ENCODE results near the gene NANOS2. TPM values are rescaled to one million over a fixed set of nuclear protein-coding genes. Genes with fewer than 3 reads are reported as not detected.
"Not testable (repeated sequence)": the region's sequence is repeated elsewhere in the genome, so short reads cannot be mapped to it uniquely, and the experiment has no call there.

The NANOS2 gene
- polyA plus RNA-seq, 4 donors, result not detected

- DNase-seq (ENCODE audit: low read depth in 4 of 4, low spot score in 2 of 4), result no peak
Observed at GRCh38 chr19:45878043-45878794, 36.4 kb downstream of the NANOS2 start.

- DNase-seq (ENCODE audit: low read depth in 4 of 4, low spot score in 2 of 4), result no peak
Observed at GRCh38 chr19:45876411-45877197, 38.0 kb downstream of the NANOS2 start.

- DNase-seq (ENCODE audit: low read depth in 4 of 4, low spot score in 2 of 4), result no peak
Observed at GRCh38 chr19:45876161-45876410, 38.5 kb downstream of the NANOS2 start.

GRCh38 chr19:45874620-45874966 is 40.0 kb downstream of the NANOS2 start:
- no peak for DNase-seq (ENCODE audit: low read depth in 4 of 4, low spot score in 2 of 4)

GRCh38 chr19:45873219-45873772 is 41.3 kb downstream of the NANOS2 start:
- no peak for DNase-seq (ENCODE audit: low read depth in 4 of 4, low spot score in 2 of 4)

GRCh38 chr19:45872095-45872919 is 42.3 kb downstream of the NANOS2 start:
- DNase-seq (ENCODE audit: low read depth in 4 of 4, low spot score in 2 of 4), result no peak

GRCh38 chr19:45870798-45871197 is 43.8 kb downstream of the NANOS2 start:
- DNase-seq (ENCODE audit: low read depth in 4 of 4, low spot score in 2 of 4), result no peak

GRCh38 chr19:45867241-45867640 is 47.3 kb downstream of the NANOS2 start:
- not testable (repeated sequence) for DNase-seq (ENCODE audit: low read depth in 4 of 4, low spot score in 2 of 4)

GRCh38 chr19:45866400-45867176 is 48.0 kb downstream of the NANOS2 start:
- no peak for DNase-seq (ENCODE audit: low read depth in 4 of 4, low spot score in 2 of 4)

GRCh38 chr19:45865269-45865948 is 49.2 kb downstream of the NANOS2 start:
- DNase-seq (ENCODE audit: low read depth in 4 of 4, low spot score in 2 of 4), result no peak

- no peak for DNase-seq (ENCODE audit: low read depth in 4 of 4, low spot score in 2 of 4)
Observed at GRCh38 chr19:45864629-45865082, 49.9 kb downstream of the NANOS2 start.

- no peak for DNase-seq (ENCODE audit: low read depth in 4 of 4, low spot score in 2 of 4)
Observed at GRCh38 chr19:45863840-45864628, 50.5 kb downstream of the NANOS2 start, which contains the start of gene FOXA3. Gene FOXA3, plus strand, starts transcription at chr19:45864326. Its CDS starts 131 bp downstream, at chr19:45864457.

- DNase-seq (ENCODE audit: low read depth in 4 of 4, low spot score in 2 of 4), result no peak
Observed at GRCh38 chr19:45863335-45863839, 51.2 kb downstream of the NANOS2 start.

Other genes starting within 250 kb of the NANOS2 start
- gene GIPR, start 246.6 kb downstream of the NANOS2 start, polyA plus RNA-seq (ENCODE audit: insufficient read length in 4 of 4), result 1 to 10 TPM in 2 of 4 donors, under 1 TPM in 2; 0.59 to 1.8 (median 0.89) TPM
- gene SNRPD2, start 222.8 kb downstream of the NANOS2 start, polyA plus RNA-seq (ENCODE audit: insufficient read length in 4 of 4), result 100 to 1,000 TPM; 268 to 441 (median 342) TPM
- 10 to 100 TPM in 2 of 4 donors, 1 to 10 TPM in 2; 7.2 to 13.5 (median 10.8) TPM for gene QPCTL, start 222.1 kb downstream of the NANOS2 start, polyA plus RNA-seq (ENCODE audit: insufficient read length in 4 of 4)
- gene FBXO46, start 183.9 kb downstream of the NANOS2 start, polyA plus RNA-seq (ENCODE audit: insufficient read length in 4 of 4), result 10 to 100 TPM; 10.7 to 24.0 (median 20.3) TPM
- gene MEIOSIN, start 181.3 kb downstream of the NANOS2 start, polyA plus RNA-seq (ENCODE audit: insufficient read length in 4 of 4), result not detected
- gene SIX5, start 145.5 kb downstream of the NANOS2 start, polyA plus RNA-seq (ENCODE audit: insufficient read length in 4 of 4), result 10 to 100 TPM; 13.6 to 38.5 (median 27.7) TPM
- 10 to 100 TPM; 33.4 to 74.4 (median 54.6) TPM for gene DMPK, start 132.3 kb downstream of the NANOS2 start, polyA plus RNA-seq (ENCODE audit: insufficient read length in 4 of 4)
- 10 to 100 TPM; 24.1 to 56.1 (median 39.9) TPM for gene DMWD, start 121.9 kb downstream of the NANOS2 start, polyA plus RNA-seq (ENCODE audit: insufficient read length in 4 of 4)
- gene RSPH6A, start 99.5 kb downstream of the NANOS2 start, polyA plus RNA-seq (ENCODE audit: insufficient read length in 4 of 4), result not detected
- 10 to 100 TPM; 49.5 to 80.1 (median 67.0) TPM for gene SYMPK, start 51.6 kb downstream of the NANOS2 start, polyA plus RNA-seq (ENCODE audit: insufficient read length in 4 of 4)
- under 1 TPM; 0.40 to 0.60 (median 0.50) TPM for gene FOXA3, start 50.5 kb downstream of the NANOS2 start, polyA plus RNA-seq (ENCODE audit: insufficient read length in 4 of 4)
- gene IRF2BP1, start 28.6 kb downstream of the NANOS2 start, polyA plus RNA-seq (ENCODE audit: insufficient read length in 4 of 4), result 10 to 100 TPM; 16.5 to 33.7 (median 25.1) TPM
- gene MYPOP, start 12.2 kb downstream of the NANOS2 start, polyA plus RNA-seq (ENCODE audit: insufficient read length in 4 of 4), result 1 to 10 TPM; 3.7 to 7.2 (median 5.8) TPM
- gene NOVA2, start 59.1 kb upstream of the NANOS2 start, polyA plus RNA-seq (ENCODE audit: insufficient read length in 4 of 4), result 1 to 10 TPM; 2.8 to 5.3 (median 4.2) TPM
- gene CCDC61, start 80.7 kb upstream of the NANOS2 start, polyA plus RNA-seq (ENCODE audit: insufficient read length in 4 of 4), result 10 to 100 TPM; 10.8 to 17.0 (median 15.3) TPM
- under 1 TPM in 2 of 4 donors, not detected in 2; 0.66 to 0.78 TPM for gene PGLYRP1, start 108.3 kb upstream of the NANOS2 start, polyA plus RNA-seq (ENCODE audit: insufficient read length in 4 of 4)
- gene IGFL4, start 126.2 kb upstream of the NANOS2 start, polyA plus RNA-seq (ENCODE audit: insufficient read length in 4 of 4), result under 1 TPM in 3 of 4 donors, not detected in 1; 0.28 to 0.87 (median 0.61) TPM
- not detected for gene IGFL3, start 209.9 kb upstream of the NANOS2 start, polyA plus RNA-seq (ENCODE audit: insufficient read length in 4 of 4)
- gene IGFL2, start 233.5 kb upstream of the NANOS2 start, polyA plus RNA-seq (ENCODE audit: insufficient read length in 4 of 4), result not detected